NCI-H128 (cell line): ENCODE measurements around the gene CHD8.
"Not testable (repeated sequence)": the region's sequence is repeated elsewhere in the genome, so short reads cannot be mapped to it uniquely, and the experiment has no call there.

ENCODE experiments used
- DNase-seq: peaks from one replicate; lab custom pipeline; 2025; ENCODE audit not compliant: unreplicated experiment; lab: John Stamatoyannopoulos, UW

CHD8 gene

GRCh38 chr14:21455912-21456667 lies at the start of gene CHD8:
CHD8 (minus strand) TSS chr14:21456123; CDS start chr14:21431643, 24,480 bp downstream.
- peak; percentile 99 for DNase-seq

- DNase-seq: no peak
These were observed 49.2 kb upstream of the CHD8 start for GRCh38 chr14:21505012-21505553.

GRCh38 chr14:21503376-21503775 lies 47.5 kb upstream of the CHD8 start:
- DNase-seq: no peak

GRCh38 chr14:21501568-21501967 lies 45.6 kb upstream of the CHD8 start:
- no peak for DNase-seq

- no peak for DNase-seq
These were observed 42.9 kb upstream of the CHD8 start for GRCh38 chr14:21498540-21499526.

GRCh38 chr14:21496453-21496852 lies 40.5 kb upstream of the CHD8 start:
- no peak for DNase-seq

- no peak for DNase-seq
These were observed 39.2 kb upstream of the CHD8 start for GRCh38 chr14:21494902-21495762.

- DNase-seq: no peak
These were observed 30.7 kb upstream of the CHD8 start for GRCh38 chr14:21486640-21487087.

- DNase-seq: peak; percentile 95
These were observed 21.2 kb upstream of the CHD8 start, which contains the start of the genes RAB2B and TOX4 for GRCh38 chr14:21476925-21477681. RAB2B (minus strand) TSS chr14:21476959; CDS start chr14:21476872, 87 bp downstream. TOX4 (plus strand) TSS chr14:21477195; CDS start chr14:21477279, 84 bp downstream.

- no peak for DNase-seq
These were observed 20.6 kb upstream of the CHD8 start for GRCh38 chr14:21476523-21476924.

- DNase-seq: no peak
These were observed 20.0 kb upstream of the CHD8 start for GRCh38 chr14:21475767-21476522.

- no peak for DNase-seq
These were observed 11.7 kb upstream of the CHD8 start for GRCh38 chr14:21467616-21468015.

GRCh38 chr14:21455592-21455911 lies 371 bp downstream of the CHD8 start:
- no peak for DNase-seq

- DNase-seq: no peak
These were observed 929 bp downstream of the CHD8 start for GRCh38 chr14:21454843-21455544.

GRCh38 chr14:21449899-21450216 lies 6.1 kb downstream of the CHD8 start:
- no peak for DNase-seq

GRCh38 chr14:21442657-21443056 lies 13.3 kb downstream of the CHD8 start:
- not testable (repeated sequence) for DNase-seq

- no peak for DNase-seq
These were observed 15.1 kb downstream of the CHD8 start for GRCh38 chr14:21440859-21441258.

- peak; percentile 99 for DNase-seq
These were observed 18.6 kb downstream of the CHD8 start for GRCh38 chr14:21437063-21437901.
